GM12875 (cell line): Measurements from ENCODE around the gene CEP131.

Experiments used
- H3K4me3 ChIP-seq: one replicate; pipeline ENCODE4 v1.5.1; 2011; ENCODE audit warnings: low read depth, low read length, control low read depth
- CTCF ChIP-seq: IDR thresholded peaks from 2 replicates; pipeline ENCODE4 v1.5.1; 2011; ENCODE audit warnings: low read depth, mild to moderate bottlenecking, control low read depth, inconsistent platforms, low read length, moderate library complexity, borderline replicate concordance; ENCODE audit not compliant: insufficient read depth

The CEP131 gene

GRCh38 chr17:81186203-81186602 lies 36.6 kb downstream of the CEP131 start:
- no peak overlapping the region for H3K4me3 ChIP-seq
- no peak for TF ChIP-seq CTCF

- H3K4me3 ChIP-seq, result no peak overlapping the region
- TF ChIP-seq CTCF, result no peak
These were observed 38.2 kb downstream of the CEP131 start for GRCh38 chr17:81184555-81184954.

- TF ChIP-seq CTCF, result no peak
- H3K4me3 ChIP-seq, result no peak overlapping the region
These were observed 39.0 kb downstream of the CEP131 start for GRCh38 chr17:81183807-81184206.

GRCh38 chr17:81183316-81183715 lies 39.4 kb downstream of the CEP131 start:
- no peak for TF ChIP-seq CTCF
- no peak overlapping the region for H3K4me3 ChIP-seq

- TF ChIP-seq CTCF, result no peak
- H3K4me3 ChIP-seq, result no peak overlapping the region
These were observed 40.2 kb downstream of the CEP131 start for GRCh38 chr17:81182596-81182995.

- no peak for TF ChIP-seq CTCF
- H3K4me3 ChIP-seq, result no peak overlapping the region
These were observed 41.0 kb downstream of the CEP131 start for GRCh38 chr17:81181811-81182185.

GRCh38 chr17:81180836-81181810 lies 41.6 kb downstream of the CEP131 start:
- no peak overlapping the region for H3K4me3 ChIP-seq
- no peak for TF ChIP-seq CTCF
